Activated CD8-positive, alpha-beta memory T cell treated with anti-CD3 and anti-CD28 coated beads for 36 hours (primary cell): ENCODE data around the gene ADH6. TPM values are rescaled to one million over a fixed set of nuclear protein-coding genes. Genes with fewer than 3 reads are reported as not detected.
"Not testable (repeated sequence)": the region's sequence is repeated elsewhere in the genome, so short reads cannot be mapped to it uniquely, and the experiment has no call there.

Source experiments
- CTCF ChIA-PET: fragments of 350-600 bp; sonication (Branson Sonifier 250); formaldehyde crosslinking; loops from one replicate; lab custom pipeline; 2021; ENCODE audit warnings: antibody characterized with exemption; lab: Charles Lee
- POLR2A ChIA-PET: fragments of 350-600 bp; sonication (Branson Sonifier 250); formaldehyde crosslinking; loops from one replicate; lab custom pipeline; 2021; ENCODE audit warnings: antibody characterized with exemption; lab: Charles Lee
- total RNA-seq, 2 experiments: library from RNA; stranded (reverse); gene quantifications; one replicate each; pipeline ENCODE4 v1.2.3, GENCODE V29; 2021

Gene ADH6
- not detected for total RNA-seq

- ChIA-PET POLR2A (no interaction called here), CTCF (no interaction called here)
Measured at GRCh38 chr4:99219072-99219471, at the start of gene ADH6. ADH6 (minus strand) TSS chr4:99219246; CDS start chr4:99219152, 94 bp downstream.

- POLR2A ChIA-PET: no interaction called here
- CTCF ChIA-PET: no interaction called here
Measured at GRCh38 chr4:99264927-99265326, 45.9 kb upstream of the ADH6 start.

GRCh38 chr4:99252746-99253145 lies 33.7 kb upstream of the ADH6 start:
- ChIA-PET CTCF (no interaction called here), POLR2A (no interaction called here)

- ChIA-PET POLR2A (no interaction called here), CTCF (no interaction called here)
Measured at GRCh38 chr4:99248714-99249113, 29.7 kb upstream of the ADH6 start.

- CTCF ChIA-PET: no interaction called here
Measured at GRCh38 chr4:99235955-99236354, 16.9 kb upstream of the ADH6 start.

GRCh38 chr4:99234331-99235010 lies 15.4 kb upstream of the ADH6 start:
- ChIA-PET CTCF (no interaction called here), POLR2A (no interaction called here)

More at GRCh38 chr4:99235955-99236354, 16.9 kb upstream of the ADH6 start:
- POLR2A ChIA-PET: no interaction called here

GRCh38 chr4:99233397-99233796 lies 14.4 kb upstream of the ADH6 start:
- POLR2A ChIA-PET, CTCF ChIA-PET: not testable (repeated sequence)

GRCh38 chr4:99228706-99229105 lies 9.7 kb upstream of the ADH6 start:
- POLR2A ChIA-PET, CTCF ChIA-PET: not testable (repeated sequence)

GRCh38 chr4:99227646-99228045 lies 8.6 kb upstream of the ADH6 start:
- POLR2A ChIA-PET, CTCF ChIA-PET: not testable (repeated sequence)

- POLR2A ChIA-PET: no interaction called here
- CTCF ChIA-PET: no interaction called here
Measured at GRCh38 chr4:99221980-99222379, 2.9 kb upstream of the ADH6 start.

- CTCF ChIA-PET: no interaction called here
- POLR2A ChIA-PET: no interaction called here
Measured at GRCh38 chr4:99219479-99219878, 433 bp upstream of the ADH6 start.

- POLR2A ChIA-PET: no interaction called here
Measured at GRCh38 chr4:99215521-99215920, 3.5 kb downstream of the ADH6 start.

GRCh38 chr4:99210789-99211188 lies 8.3 kb downstream of the ADH6 start:
- CTCF ChIA-PET: no interaction called here
- POLR2A ChIA-PET: no interaction called here

More at GRCh38 chr4:99215521-99215920, 3.5 kb downstream of the ADH6 start:
- CTCF ChIA-PET: no interaction called here

GRCh38 chr4:99209671-99210070 lies 9.4 kb downstream of the ADH6 start:
- ChIA-PET CTCF (no interaction called here), POLR2A (no interaction called here)

GRCh38 chr4:99208719-99209075 lies 10.3 kb downstream of the ADH6 start:
- POLR2A ChIA-PET: no interaction called here
- CTCF ChIA-PET: no interaction called here

- ChIA-PET CTCF (no interaction called here), POLR2A (no interaction called here)
Measured at GRCh38 chr4:99207911-99208718, 10.9 kb downstream of the ADH6 start.

- ChIA-PET POLR2A (no interaction called here), CTCF (no interaction called here)
Measured at GRCh38 chr4:99207069-99207743, 11.8 kb downstream of the ADH6 start.

GRCh38 chr4:99205153-99205979 lies 13.7 kb downstream of the ADH6 start:
- POLR2A ChIA-PET: no interaction called here

GRCh38 chr4:99202536-99202935 lies 16.5 kb downstream of the ADH6 start:
- CTCF ChIA-PET: no interaction called here
- POLR2A ChIA-PET: no interaction called here

More at GRCh38 chr4:99205153-99205979, 13.7 kb downstream of the ADH6 start:
- CTCF ChIA-PET: no interaction called here

- CTCF ChIA-PET: no interaction called here
- POLR2A ChIA-PET: interaction anchor here (0.6 kb wide), 1 partner anchor 16 kb away, joined by 4 read pairs; no protein-coding TSS in a partner anchor
Measured at GRCh38 chr4:99202094-99202493, 17.0 kb downstream of the ADH6 start.
